GM23338 (cell line): ENCODE data around the gene CD84. TPM values are rescaled to one million over a fixed set of nuclear protein-coding genes. Genes with fewer than 3 reads are reported as not detected.

Experiments used
- ATAC-seq: fragments of 200-7000 bp; cut with Tn5 transposase; 3 replicates; pipeline ENCODE4 v1.9.1; 2020
- DNase-seq: peaks from one replicate; pipeline ENCODE4 v3.0.0-alpha.2; 2015; ENCODE audit warnings: low spot score
- H2AFZ ChIP-seq: fragments of 200-600 bp; sonication (generic); 2 replicates; pipeline ENCODE4 v1.8.0; 2016; ENCODE audit warnings: antibody characterized with exemption, mild to moderate bottlenecking, moderate library complexity
- H3F3A ChIP-seq: fragments of 200-600 bp; sonication (generic); replicated peaks from 2 replicates; pipeline ENCODE4 v1.8.0; 2017; ENCODE audit warnings: antibody characterized with exemption, mixed run types, low read depth
- H3K27ac ChIP-seq: fragments of 200-600 bp; sonication (generic); 2 replicates; pipeline ENCODE4 v1.6.1; 2016; ENCODE audit warnings: low read depth
- H3K27me3 ChIP-seq: fragments of 200-600 bp; sonication (generic); 2 replicates; pipeline ENCODE4 v1.8.0; 2016; ENCODE audit warnings: mild to moderate bottlenecking, mixed run types, moderate library complexity; ENCODE audit not compliant: insufficient read depth
- H3K36me3 ChIP-seq: fragments of 200-600 bp; sonication (generic); 2 replicates; pipeline ENCODE4 v1.8.0; 2016; ENCODE audit warnings: mild to moderate bottlenecking; ENCODE audit not compliant: insufficient read depth
- H3K4me1 ChIP-seq: fragments of 200-600 bp; sonication (generic); 2 replicates; pipeline ENCODE4 v1.8.0; 2016; ENCODE audit warnings: mild to moderate bottlenecking, moderate library complexity; ENCODE audit not compliant: insufficient read depth
- H3K4me2 ChIP-seq: fragments of 200-600 bp; sonication (generic); 2 replicates; pipeline ENCODE4 v1.7.1; 2017; ENCODE audit warnings: mixed run types
- H3K4me3 ChIP-seq: fragments of 200-600 bp; sonication (generic); 2 replicates; pipeline ENCODE4 v1.6.1; 2016; ENCODE audit warnings: mixed run types
- H3K79me2 ChIP-seq: fragments of 200-600 bp; sonication (generic); replicated peaks from 2 replicates; pipeline ENCODE4 v1.8.0; 2017; ENCODE audit warnings: mild to moderate bottlenecking; ENCODE audit not compliant: insufficient read depth
- H3K9me2 ChIP-seq: fragments of 200-600 bp; sonication (generic); 2 replicates; pipeline ENCODE4 v1.8.0; 2017; ENCODE audit not compliant: insufficient read depth
- H4K20me1 ChIP-seq: fragments of 200-600 bp; sonication (generic); replicated peaks from 2 replicates; pipeline ENCODE4 v1.8.0; 2017; ENCODE audit warnings: mild to moderate bottlenecking; ENCODE audit not compliant: insufficient read depth
- H3K27ac Mint-ChIP-seq: 2 replicates; pipeline ENCODE4 v1.8.0; 2020; ENCODE audit warnings: inconsistent platforms, mild to moderate bottlenecking, moderate library complexity, mixed read lengths
- H3K27me3 Mint-ChIP-seq: 3 replicates; pipeline ENCODE4 v1.8.0; 2022; ENCODE audit warnings: low read depth, mild to moderate bottlenecking, moderate library complexity, mixed read lengths, inconsistent platforms; ENCODE audit not compliant: insufficient read depth, poor library complexity
- H3K36me3 Mint-ChIP-seq: 3 replicates; pipeline ENCODE4 v1.8.0; 2021; ENCODE audit warnings: low read depth, mild to moderate bottlenecking, inconsistent platforms, moderate library complexity, mixed read lengths
- H3K4me1 Mint-ChIP-seq: 3 replicates; pipeline ENCODE4 v1.8.0; 2020; ENCODE audit warnings: mild to moderate bottlenecking, inconsistent platforms, mixed read lengths
- H3K4me3 Mint-ChIP-seq: 3 replicates; pipeline ENCODE4 v1.8.0; 2021; ENCODE audit warnings: moderate library complexity, mild to moderate bottlenecking, inconsistent platforms, mixed read lengths
- H3K9me3 Mint-ChIP-seq: 3 replicates; pipeline ENCODE4 v1.8.0; 2020; ENCODE audit warnings: moderate library complexity, mild to moderate bottlenecking, inconsistent platforms, mixed read lengths
- EZH2phosphoT487 ChIP-seq: fragments of 200-600 bp; sonication (generic); IDR thresholded peaks from one replicate; pipeline ENCODE4 v1.8.1; 2018; ENCODE audit warnings: antibody characterized with exemption; ENCODE audit not compliant: unreplicated experiment
- POLR2AphosphoS5 ChIP-seq: IDR thresholded peaks from 2 replicates; pipeline ENCODE4 v1.6.1; 2016; ENCODE audit warnings: antibody characterized with exemption, low read depth
- ZNF114 ChIP-seq: fragments of 250-450 bp; sonication (Bioruptor Pico); IDR thresholded peaks from 2 replicates; pipeline ENCODE4 v1.5.0; 2020; ENCODE audit warnings: mild to moderate bottlenecking, moderate library complexity
- polyA plus RNA-seq: library from polyadenylated mRNA; unstranded; fragments of >200 nt; fragmentation: Nextera tagmentation; extraction: Ambion mirVana; gene quantifications from 2 replicates; pipeline ENCODE4 v1.2.1, GENCODE V29; 2016
- total RNA-seq: library from RNA; depleted of rRNA; stranded (reverse); fragments of >200 nt; shearing (Covaris generic); gene quantifications from 2 replicates; pipeline ENCODE4 v1.2.3, GENCODE V29; 2014
- TF ChIP-seq, protein P1 (sequence below): fragments of 250-450 bp; sonication (Bioruptor Pico); IDR thresholded peaks from 2 replicates; pipeline ENCODE4 v1.5.0; 2020; ENCODE audit warnings: mild to moderate bottlenecking, moderate library complexity
- TF ChIP-seq, protein P2 (sequence below): IDR thresholded peaks from 2 replicates; pipeline ENCODE4 v1.6.1; 2016; ENCODE audit warnings: antibody characterized with exemption
- TF ChIP-seq, protein P3 (sequence below): IDR thresholded peaks from one replicate; pipeline ENCODE4 v1.6.1; 2018; ENCODE audit warnings: antibody characterized with exemption; ENCODE audit not compliant: unreplicated experiment
- TF ChIP-seq, protein P4 (sequence below), 2 experiments: fragments of 200-600 bp in 1 of 2; sonication (generic) in 1 of 2; conservative IDR thresholded peaks; 2 replicates each; pipeline versions ENCODE4 v1.5.1 to v1.6.1; 2016 to 2017; ENCODE audit warnings: antibody characterized with exemption in 2 of 2, low read depth in 2 of 2, mild to moderate bottlenecking in 2 of 2, moderate library complexity in 1 of 2

CD84 gene
- total and polyA plus RNA-seq, 2 experiments from 2014 or later, result not detected

DNA sequence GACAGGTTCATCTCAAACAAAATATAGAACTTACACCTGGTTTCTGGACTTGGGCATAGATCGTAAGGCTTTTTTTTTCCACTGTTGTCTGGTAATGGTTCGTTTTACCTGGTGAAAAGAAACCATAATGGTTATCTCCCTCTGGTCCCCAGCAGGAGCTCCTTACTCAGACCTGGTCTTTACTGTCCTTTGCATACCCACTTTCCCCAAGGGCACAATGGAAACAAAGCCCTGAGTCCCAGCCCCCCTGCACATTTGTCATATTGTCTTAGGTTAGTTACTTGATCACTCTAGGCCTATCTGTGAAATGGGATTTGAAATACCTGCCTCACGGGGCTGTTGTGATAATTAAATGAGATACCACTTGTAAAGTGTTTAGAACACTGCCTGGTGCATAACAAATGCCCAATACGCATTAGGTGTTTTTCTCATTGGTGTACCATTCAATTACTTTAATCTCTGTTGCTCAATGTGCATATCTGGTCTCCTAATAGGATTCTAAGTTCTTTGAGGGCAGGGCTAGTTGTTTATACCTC is 40.5 kb upstream of the CD84 start (continued):
- TF ChIP-seq, protein P1, sequence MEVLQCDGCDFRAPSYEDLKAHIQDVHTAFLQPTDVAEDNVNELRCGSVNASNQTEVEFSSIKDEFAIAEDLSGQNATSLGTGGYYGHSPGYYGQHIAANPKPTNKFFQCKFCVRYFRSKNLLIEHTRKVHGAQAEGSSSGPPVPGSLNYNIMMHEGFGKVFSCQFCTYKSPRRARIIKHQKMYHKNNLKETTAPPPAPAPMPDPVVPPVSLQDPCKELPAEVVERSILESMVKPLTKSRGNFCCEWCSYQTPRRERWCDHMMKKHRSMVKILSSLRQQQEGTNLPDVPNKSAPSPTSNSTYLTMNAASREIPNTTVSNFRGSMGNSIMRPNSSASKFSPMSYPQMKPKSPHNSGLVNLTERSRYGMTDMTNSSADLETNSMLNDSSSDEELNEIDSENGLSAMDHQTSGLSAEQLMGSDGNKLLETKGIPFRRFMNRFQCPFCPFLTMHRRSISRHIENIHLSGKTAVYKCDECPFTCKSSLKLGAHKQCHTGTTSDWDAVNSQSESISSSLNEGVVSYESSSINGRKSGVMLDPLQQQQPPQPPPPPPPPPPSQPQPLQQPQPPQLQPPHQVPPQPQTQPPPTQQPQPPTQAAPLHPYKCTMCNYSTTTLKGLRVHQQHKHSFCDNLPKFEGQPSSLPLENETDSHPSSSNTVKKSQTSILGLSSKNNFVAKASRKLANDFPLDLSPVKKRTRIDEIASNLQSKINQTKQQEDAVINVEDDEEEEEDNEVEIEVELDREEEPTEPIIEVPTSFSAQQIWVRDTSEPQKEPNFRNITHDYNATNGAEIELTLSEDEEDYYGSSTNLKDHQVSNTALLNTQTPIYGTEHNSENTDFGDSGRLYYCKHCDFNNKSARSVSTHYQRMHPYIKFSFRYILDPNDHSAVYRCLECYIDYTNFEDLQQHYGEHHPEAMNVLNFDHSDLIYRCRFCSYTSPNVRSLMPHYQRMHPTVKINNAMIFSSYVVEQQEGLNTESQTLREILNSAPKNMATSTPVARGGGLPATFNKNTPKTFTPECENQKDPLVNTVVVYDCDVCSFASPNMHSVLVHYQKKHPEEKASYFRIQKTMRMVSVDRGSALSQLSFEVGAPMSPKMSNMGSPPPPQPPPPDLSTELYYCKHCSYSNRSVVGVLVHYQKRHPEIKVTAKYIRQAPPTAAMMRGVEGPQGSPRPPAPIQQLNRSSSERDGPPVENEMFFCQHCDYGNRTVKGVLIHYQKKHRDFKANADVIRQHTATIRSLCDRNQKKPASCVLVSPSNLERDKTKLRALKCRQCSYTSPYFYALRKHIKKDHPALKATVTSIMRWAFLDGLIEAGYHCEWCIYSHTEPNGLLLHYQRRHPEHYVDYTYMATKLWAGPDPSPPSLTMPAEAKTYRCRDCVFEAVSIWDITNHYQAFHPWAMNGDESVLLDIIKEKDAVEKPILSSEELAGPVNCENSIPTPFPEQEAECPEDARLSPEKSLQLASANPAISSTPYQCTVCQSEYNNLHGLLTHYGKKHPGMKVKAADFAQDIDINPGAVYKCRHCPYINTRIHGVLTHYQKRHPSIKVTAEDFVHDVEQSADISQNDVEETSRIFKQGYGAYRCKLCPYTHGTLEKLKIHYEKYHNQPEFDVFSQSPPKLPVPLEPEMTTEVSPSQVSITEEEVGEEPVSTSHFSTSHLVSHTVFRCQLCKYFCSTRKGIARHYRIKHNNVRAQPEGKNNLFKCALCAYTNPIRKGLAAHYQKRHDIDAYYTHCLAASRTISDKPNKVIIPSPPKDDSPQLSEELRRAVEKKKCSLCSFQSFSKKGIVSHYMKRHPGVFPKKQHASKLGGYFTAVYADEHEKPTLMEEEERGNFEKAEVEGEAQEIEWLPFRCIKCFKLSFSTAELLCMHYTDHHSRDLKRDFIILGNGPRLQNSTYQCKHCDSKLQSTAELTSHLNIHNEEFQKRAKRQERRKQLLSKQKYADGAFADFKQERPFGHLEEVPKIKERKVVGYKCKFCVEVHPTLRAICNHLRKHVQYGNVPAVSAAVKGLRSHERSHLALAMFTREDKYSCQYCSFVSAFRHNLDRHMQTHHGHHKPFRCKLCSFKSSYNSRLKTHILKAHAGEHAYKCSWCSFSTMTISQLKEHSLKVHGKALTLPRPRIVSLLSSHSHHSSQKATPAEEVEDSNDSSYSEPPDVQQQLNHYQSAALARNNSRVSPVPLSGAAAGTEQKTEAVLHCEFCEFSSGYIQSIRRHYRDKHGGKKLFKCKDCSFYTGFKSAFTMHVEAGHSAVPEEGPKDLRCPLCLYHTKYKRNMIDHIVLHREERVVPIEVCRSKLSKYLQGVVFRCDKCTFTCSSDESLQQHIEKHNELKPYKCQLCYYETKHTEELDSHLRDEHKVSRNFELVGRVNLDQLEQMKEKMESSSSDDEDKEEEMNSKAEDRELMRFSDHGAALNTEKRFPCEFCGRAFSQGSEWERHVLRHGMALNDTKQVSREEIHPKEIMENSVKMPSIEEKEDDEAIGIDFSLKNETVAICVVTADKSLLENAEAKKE (CRISPR knock-in tag), result no peak
- TF ChIP-seq, protein P2, sequence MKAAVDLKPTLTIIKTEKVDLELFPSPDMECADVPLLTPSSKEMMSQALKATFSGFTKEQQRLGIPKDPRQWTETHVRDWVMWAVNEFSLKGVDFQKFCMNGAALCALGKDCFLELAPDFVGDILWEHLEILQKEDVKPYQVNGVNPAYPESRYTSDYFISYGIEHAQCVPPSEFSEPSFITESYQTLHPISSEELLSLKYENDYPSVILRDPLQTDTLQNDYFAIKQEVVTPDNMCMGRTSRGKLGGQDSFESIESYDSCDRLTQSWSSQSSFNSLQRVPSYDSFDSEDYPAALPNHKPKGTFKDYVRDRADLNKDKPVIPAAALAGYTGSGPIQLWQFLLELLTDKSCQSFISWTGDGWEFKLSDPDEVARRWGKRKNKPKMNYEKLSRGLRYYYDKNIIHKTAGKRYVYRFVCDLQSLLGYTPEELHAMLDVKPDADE, result no peak
- TF ChIP-seq POLR2AphosphoS5 (no peak), EZH2phosphoT487 (no peak), ZNF114 (CRISPR knock-in tag) (no peak)

DNA sequence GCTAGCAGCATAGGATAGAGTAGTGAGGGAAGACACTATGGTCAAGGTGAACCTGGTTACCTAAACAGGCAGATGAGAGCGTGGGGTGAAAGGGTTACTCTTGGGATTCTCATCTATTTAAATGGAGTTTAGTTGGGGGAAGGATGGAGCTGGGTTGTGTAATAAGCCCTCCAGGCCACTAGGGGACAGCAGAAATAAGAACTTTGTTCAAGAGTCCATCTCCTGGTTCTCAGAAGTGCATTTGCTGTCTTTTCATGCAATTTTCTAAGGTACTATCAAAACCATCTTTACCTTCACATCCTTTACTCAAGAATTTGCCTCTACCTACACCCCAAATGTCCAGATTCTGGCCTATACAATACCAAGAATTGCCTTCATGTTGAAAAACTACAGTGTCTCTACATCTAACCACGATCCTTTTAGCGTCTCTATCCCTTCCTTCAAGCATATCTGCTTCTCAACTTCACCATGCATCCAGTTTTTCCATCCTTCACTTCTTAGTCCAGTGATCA is 39.5 kb upstream of the CD84 start:
- no peak overlapping the region for H3K4me3 ChIP-seq
- Mint-ChIP-seq H3K27ac (no peak overlapping the region), H3K9me3 (peaks cover 5% of the 10 kb centered on the region; the same call in 2 of the 3 replicates), H3K36me3 (no peaks in the 10 kb centered on the region; the same call in 2 of the 3 replicates), H3K4me1 (peaks cover 5% of the 10 kb centered on the region), H3K4me3 (no peak overlapping the region), H3K27me3 (no peaks in the 10 kb centered on the region)
- H3K4me2 ChIP-seq, result no peak overlapping the region
- H3K79me2 ChIP-seq, result no peaks in the 10 kb centered on the region
- no peaks in the 10 kb centered on the region for H3K4me1 ChIP-seq
- no peaks in the 10 kb centered on the region for H3F3A ChIP-seq
- ATAC-seq (no peak), DNase-seq (peak; percentile 56)
- H3K27me3 ChIP-seq, result no peaks in the 10 kb centered on the region
- TF ChIP-seq, protein P3, sequence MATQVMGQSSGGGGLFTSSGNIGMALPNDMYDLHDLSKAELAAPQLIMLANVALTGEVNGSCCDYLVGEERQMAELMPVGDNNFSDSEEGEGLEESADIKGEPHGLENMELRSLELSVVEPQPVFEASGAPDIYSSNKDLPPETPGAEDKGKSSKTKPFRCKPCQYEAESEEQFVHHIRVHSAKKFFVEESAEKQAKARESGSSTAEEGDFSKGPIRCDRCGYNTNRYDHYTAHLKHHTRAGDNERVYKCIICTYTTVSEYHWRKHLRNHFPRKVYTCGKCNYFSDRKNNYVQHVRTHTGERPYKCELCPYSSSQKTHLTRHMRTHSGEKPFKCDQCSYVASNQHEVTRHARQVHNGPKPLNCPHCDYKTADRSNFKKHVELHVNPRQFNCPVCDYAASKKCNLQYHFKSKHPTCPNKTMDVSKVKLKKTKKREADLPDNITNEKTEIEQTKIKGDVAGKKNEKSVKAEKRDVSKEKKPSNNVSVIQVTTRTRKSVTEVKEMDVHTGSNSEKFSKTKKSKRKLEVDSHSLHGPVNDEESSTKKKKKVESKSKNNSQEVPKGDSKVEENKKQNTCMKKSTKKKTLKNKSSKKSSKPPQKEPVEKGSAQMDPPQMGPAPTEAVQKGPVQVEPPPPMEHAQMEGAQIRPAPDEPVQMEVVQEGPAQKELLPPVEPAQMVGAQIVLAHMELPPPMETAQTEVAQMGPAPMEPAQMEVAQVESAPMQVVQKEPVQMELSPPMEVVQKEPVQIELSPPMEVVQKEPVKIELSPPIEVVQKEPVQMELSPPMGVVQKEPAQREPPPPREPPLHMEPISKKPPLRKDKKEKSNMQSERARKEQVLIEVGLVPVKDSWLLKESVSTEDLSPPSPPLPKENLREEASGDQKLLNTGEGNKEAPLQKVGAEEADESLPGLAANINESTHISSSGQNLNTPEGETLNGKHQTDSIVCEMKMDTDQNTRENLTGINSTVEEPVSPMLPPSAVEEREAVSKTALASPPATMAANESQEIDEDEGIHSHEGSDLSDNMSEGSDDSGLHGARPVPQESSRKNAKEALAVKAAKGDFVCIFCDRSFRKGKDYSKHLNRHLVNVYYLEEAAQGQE, result no peak
- TF ChIP-seq, protein P4, sequence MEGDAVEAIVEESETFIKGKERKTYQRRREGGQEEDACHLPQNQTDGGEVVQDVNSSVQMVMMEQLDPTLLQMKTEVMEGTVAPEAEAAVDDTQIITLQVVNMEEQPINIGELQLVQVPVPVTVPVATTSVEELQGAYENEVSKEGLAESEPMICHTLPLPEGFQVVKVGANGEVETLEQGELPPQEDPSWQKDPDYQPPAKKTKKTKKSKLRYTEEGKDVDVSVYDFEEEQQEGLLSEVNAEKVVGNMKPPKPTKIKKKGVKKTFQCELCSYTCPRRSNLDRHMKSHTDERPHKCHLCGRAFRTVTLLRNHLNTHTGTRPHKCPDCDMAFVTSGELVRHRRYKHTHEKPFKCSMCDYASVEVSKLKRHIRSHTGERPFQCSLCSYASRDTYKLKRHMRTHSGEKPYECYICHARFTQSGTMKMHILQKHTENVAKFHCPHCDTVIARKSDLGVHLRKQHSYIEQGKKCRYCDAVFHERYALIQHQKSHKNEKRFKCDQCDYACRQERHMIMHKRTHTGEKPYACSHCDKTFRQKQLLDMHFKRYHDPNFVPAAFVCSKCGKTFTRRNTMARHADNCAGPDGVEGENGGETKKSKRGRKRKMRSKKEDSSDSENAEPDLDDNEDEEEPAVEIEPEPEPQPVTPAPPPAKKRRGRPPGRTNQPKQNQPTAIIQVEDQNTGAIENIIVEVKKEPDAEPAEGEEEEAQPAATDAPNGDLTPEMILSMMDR (conservative IDR thresholded peaks at IDR 0.05; ENCODE audit: low read depth in 2 of 2), result peak; percentile 52 to 67
- peaks cover 13% of the 10 kb centered on the region; the same call in 1 of the 2 replicates for H3K9me2 ChIP-seq
- peak overlapping the region; percentile 88 for H2AFZ ChIP-seq
- H4K20me1 ChIP-seq, result no peaks in the 10 kb centered on the region
- no peaks in the 10 kb centered on the region for H3K36me3 ChIP-seq
- H3K27ac ChIP-seq, result no peak overlapping the region
